HG03097 (cell line): ENCODE data around the gene TPRG1L.

ENCODE experiments used
- ATAC-seq: cut with Tn5 transposase; IDR thresholded peaks from one replicate; pipeline ENCODE4 v1.9.1; 2021; ENCODE audit not compliant: unreplicated experiment, low FRiP score

Gene TPRG1L

GRCh38 chr1:3676581-3677470 is 52.0 kb downstream of the TPRG1L start:
- ATAC-seq = peak; percentile 59

DNA sequence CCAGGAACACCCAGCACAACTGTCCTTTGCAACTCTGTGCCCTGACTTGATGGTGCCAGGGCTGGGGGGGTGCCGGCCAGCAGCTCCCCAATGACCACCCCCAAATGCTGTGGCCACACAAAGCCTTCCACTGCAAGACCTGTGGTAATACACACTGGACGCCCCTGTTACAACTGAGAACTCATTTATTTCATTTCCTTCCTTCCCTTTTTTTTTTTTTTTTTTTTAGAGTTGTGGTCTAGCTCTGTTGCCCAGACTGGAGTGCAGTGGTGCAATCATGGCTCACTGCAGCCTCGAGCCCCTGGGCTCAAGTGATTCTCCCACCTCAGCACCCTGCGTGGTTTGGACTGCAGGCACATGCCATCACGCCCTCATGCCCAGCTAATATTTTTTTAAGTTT is 52.7 kb downstream of the TPRG1L start:
- ATAC-seq = peak; percentile 1

- ATAC-seq = no peak
Measured at GRCh38 chr1:3678361-3679097, 53.7 kb downstream of the TPRG1L start.

DNA sequence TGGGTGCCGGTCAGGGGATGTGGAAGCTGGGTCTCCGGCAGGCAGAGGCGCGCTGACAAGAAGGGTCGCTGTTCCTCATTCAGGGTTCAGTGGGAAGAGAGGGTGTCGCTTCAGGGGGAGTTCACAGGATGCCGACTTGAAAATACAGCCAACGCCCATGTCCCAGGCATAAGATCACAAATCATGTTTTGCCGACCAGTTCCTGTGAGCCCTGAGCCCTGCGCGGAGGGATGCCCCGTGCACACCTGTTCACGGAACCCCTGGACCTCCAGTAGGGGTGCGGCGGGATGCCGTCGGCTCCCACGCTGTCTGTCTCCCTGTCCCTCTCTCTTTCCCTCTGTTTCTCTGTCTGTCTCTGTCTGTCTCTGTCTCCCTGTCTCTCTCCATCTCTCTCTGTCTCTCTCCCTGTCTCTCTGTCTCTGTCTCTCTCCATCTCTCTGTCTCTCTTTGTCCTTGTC is 54.3 kb downstream of the TPRG1L start:
- no peak for ATAC-seq
